SU-DHL-6 (cell line): ENCODE data around the gene RFC1.
"Not testable (repeated sequence)": the region's sequence is repeated elsewhere in the genome, so short reads cannot be mapped to it uniquely, and the experiment has no call there.

Experiments used
- H2AFZ ChIP-seq: fragments of 200-600 bp; sonication (generic); 2 replicates; pipeline ENCODE4 v1.6.1; 2014; ENCODE audit warnings: low read depth, mild to moderate bottlenecking, moderate library complexity, mixed read lengths, antibody characterized with exemption, low read length; ENCODE audit not compliant: severe bottlenecking
- H3F3A ChIP-seq: fragments of 200-600 bp; shearing (Covaris generic); 2 replicates; pipeline ENCODE4 v1.6.0; 2016; ENCODE audit warnings: antibody characterized with exemption, mild to moderate bottlenecking; ENCODE audit not compliant: insufficient read depth
- H3K27ac ChIP-seq: fragments of 200-600 bp; sonication (generic); 2 replicates; pipeline ENCODE4 v1.5.1; 2016; ENCODE audit warnings: low read depth, mild to moderate bottlenecking, low read length, moderate library complexity, mixed read lengths
- H3K27me3 ChIP-seq: fragments of 200-600 bp; sonication (generic), shearing (Covaris generic); 2 replicates; pipeline ENCODE4 v1.6.0; 2014; ENCODE audit warnings: mild to moderate bottlenecking, low read length
- H3K36me3 ChIP-seq: fragments of 200-600 bp; sonication (generic); 2 replicates; pipeline ENCODE4 v1.6.1; 2014; ENCODE audit warnings: mild to moderate bottlenecking, low read length, mixed read lengths
- H3K4me2 ChIP-seq: fragments of 300-600, 200-600 bp; shearing (Covaris generic), sonication (generic); 2 replicates; pipeline ENCODE4 v1.6.0; 2014; ENCODE audit warnings: low read length, low read depth, mild to moderate bottlenecking; ENCODE audit not compliant: poor library complexity, severe bottlenecking
- H3K4me3 ChIP-seq: fragments of 200-600 bp; sonication (generic); 2 replicates; pipeline ENCODE4 v1.5.1; 2014; ENCODE audit warnings: antibody characterized with exemption, low read length, mild to moderate bottlenecking, mixed read lengths; ENCODE audit not compliant: insufficient read depth, poor library complexity, severe bottlenecking
- H3K79me2 ChIP-seq: fragments of 200-600 bp; sonication (generic); 2 replicates; pipeline ENCODE4 v1.6.1; 2014; ENCODE audit warnings: mild to moderate bottlenecking, low read length, moderate library complexity; ENCODE audit not compliant: insufficient read depth
- H3K9ac ChIP-seq: fragments of 200-600 bp; sonication (generic); 2 replicates; pipeline ENCODE4 v1.7.0; 2014; ENCODE audit warnings: mild to moderate bottlenecking, low read length
- H3K9me2 ChIP-seq: fragments of 200-600 bp; sonication (generic); replicated peaks from 2 replicates; pipeline ENCODE4 v1.6.1; 2014; ENCODE audit warnings: low read length; ENCODE audit not compliant: insufficient read depth
- H3K9me3 ChIP-seq: fragments of 200-600 bp; sonication (generic); 2 replicates; pipeline ENCODE4 v1.6.1; 2014; ENCODE audit warnings: low read length, mixed read lengths; ENCODE audit not compliant: insufficient read depth
- H4K20me1 ChIP-seq: fragments of 200-600 bp; sonication (generic); 2 replicates; pipeline ENCODE4 v1.6.1; 2014; ENCODE audit warnings: low read depth, mild to moderate bottlenecking, antibody characterized with exemption, low read length, moderate library complexity, mixed read lengths
- CTCF ChIP-seq: fragments of 200-600 bp; sonication (generic); IDR thresholded peaks from one replicate; pipeline ENCODE4 v1.5.1; 2017; ENCODE audit warnings: antibody characterized with exemption, mild to moderate bottlenecking, low read length, moderate library complexity; ENCODE audit not compliant: insufficient read depth, poor library complexity, severe bottlenecking
- EZH2phosphoT487 ChIP-seq: fragments of 200-600 bp; sonication (generic), shearing (Covaris generic); conservative IDR thresholded peaks from 2 replicates; pipeline ENCODE4 v1.6.1; 2018; ENCODE audit warnings: mild to moderate bottlenecking, antibody characterized with exemption, low read length, moderate library complexity, mixed read lengths

The RFC1 gene

GRCh38 chr4:39295784-39296183, 70.4 kb downstream of the RFC1 start:
- H2AFZ ChIP-seq = no peak overlapping the region
- peaks cover 40% of the 10 kb centered on the region; the same call in 1 of the 2 replicates for H3K36me3 ChIP-seq
- H3K27ac ChIP-seq = no peak overlapping the region
- no peaks in the 10 kb centered on the region for H3K27me3 ChIP-seq
- H3K79me2 ChIP-seq = no peaks in the 10 kb centered on the region
- no peak overlapping the region for H3K4me3 ChIP-seq
- no peak overlapping the region for H3K9ac ChIP-seq
- H3F3A ChIP-seq = no peaks in the 10 kb centered on the region
- H3K9me3 ChIP-seq = no peaks in the 10 kb centered on the region
- H4K20me1 ChIP-seq = no peaks in the 10 kb centered on the region
- H3K4me2 ChIP-seq = no peak overlapping the region
- TF ChIP-seq CTCF (no peak), EZH2phosphoT487 (no peak)
- H3K9me2 ChIP-seq = no peaks in the 10 kb centered on the region

GRCh38 chr4:39292433-39292832, 73.7 kb downstream of the RFC1 start:
- not testable (repeated sequence) for H3K27me3 ChIP-seq, H3K9ac ChIP-seq, H3K9me2 ChIP-seq, H3K27ac ChIP-seq, H3K4me2 ChIP-seq, H3K79me2 ChIP-seq, H3F3A ChIP-seq, H2AFZ ChIP-seq, H3K9me3 ChIP-seq, H3K4me3 ChIP-seq, H4K20me1 ChIP-seq
- peaks cover 40% of the 10 kb centered on the region; the same call in 1 of the 2 replicates for H3K36me3 ChIP-seq

DNA sequence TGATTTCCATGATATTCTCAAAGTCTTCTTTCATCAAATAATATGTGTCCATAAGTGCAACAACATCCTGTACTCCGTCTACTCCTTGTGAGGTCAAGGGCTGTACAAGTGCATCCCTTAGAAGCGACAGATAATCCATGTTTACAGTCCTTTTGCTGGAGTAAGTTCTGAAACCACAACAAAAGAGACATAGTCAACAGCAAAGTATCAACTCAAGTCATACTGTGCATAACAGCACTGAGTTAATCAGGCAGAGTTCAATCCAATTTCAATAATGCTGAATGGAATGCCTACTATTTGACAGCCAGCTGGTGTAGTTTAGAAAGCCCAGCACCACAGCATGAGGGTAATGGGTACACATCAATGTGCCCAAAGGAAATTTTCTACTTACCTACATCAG, 74.5 kb downstream of the RFC1 start:
- Histone ChIP-seq H3K9me3 (no peaks in the 10 kb centered on the region), H3K36me3 (peaks cover 40% of the 10 kb centered on the region; the same call in 1 of the 2 replicates), H3F3A (no peaks in the 10 kb centered on the region), H3K27ac (no peak overlapping the region), H3K9ac (no peak overlapping the region), H3K9me2 (no peaks in the 10 kb centered on the region), H3K4me2 (no peak overlapping the region), H2AFZ (no peak overlapping the region), H4K20me1 (no peaks in the 10 kb centered on the region), H3K27me3 (no peaks in the 10 kb centered on the region), H3K4me3 (no peak overlapping the region), H3K79me2 (no peaks in the 10 kb centered on the region)
- no peak for TF ChIP-seq CTCF
- no peak for TF ChIP-seq EZH2phosphoT487

DNA sequence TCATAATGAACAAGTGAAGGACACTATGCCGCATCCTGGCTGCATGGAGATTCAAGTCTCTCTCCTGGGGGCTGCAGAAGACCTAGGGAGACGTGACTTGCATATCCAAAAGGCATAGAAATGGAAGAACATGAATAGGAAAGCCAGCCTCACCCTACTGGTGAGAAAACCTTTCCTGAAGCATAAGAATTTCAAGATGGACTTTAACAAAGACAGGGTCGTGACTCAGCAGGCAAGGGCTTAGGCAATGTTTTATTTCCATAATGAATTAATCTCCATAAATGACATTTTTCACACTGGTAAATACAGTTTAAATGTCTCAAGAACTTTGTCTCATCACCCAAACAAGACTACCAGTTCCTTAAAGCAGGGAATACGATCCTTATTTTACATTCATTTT, 78.9 kb downstream of the RFC1 start:
- TF ChIP-seq EZH2phosphoT487 = no peak
- no peak for TF ChIP-seq CTCF
- Histone ChIP-seq H3K4me3 (no peak overlapping the region), H3K9me2 (no peaks in the 10 kb centered on the region), H3F3A (peaks cover 14% of the 10 kb centered on the region), H3K79me2 (no peaks in the 10 kb centered on the region), H3K4me2 (no peak overlapping the region), H3K9ac (no peak overlapping the region), H4K20me1 (no peaks in the 10 kb centered on the region), H2AFZ (no peak overlapping the region), H3K27me3 (no peaks in the 10 kb centered on the region), H3K9me3 (no peaks in the 10 kb centered on the region), H3K27ac (no peak overlapping the region), H3K36me3 (peaks cover 41% of the 10 kb centered on the region; the same call in 1 of the 2 replicates)
